MCF 10A (cell line): ENCODE measurements around the gene UNC5CL. TPM values are rescaled to one million over a fixed set of nuclear protein-coding genes. Genes with fewer than 3 reads are reported as not detected.

Experiments
- BruUV-seq: library from RNA; stranded (reverse); fragments of 400-500 nt; replicated peaks from 2 replicates; lab custom pipeline; 2021; lab: Mats Ljungman, UMichigan
- CTCF ChIA-PET: fragments of 300-600 bp; sonication (Branson Sonifier 250); formaldehyde crosslinking; extraction: SDS; loops from one replicate; lab custom pipeline; 2021; ENCODE audit warnings: antibody characterized with exemption, inconsistent platforms; lab: Yijun Ruan, JAX
- POLR2A ChIA-PET: fragments of 300-600, 350-650 bp; sonication (Branson Sonifier 250); formaldehyde crosslinking; extraction: SDS; loops from one replicate; lab custom pipeline; 2020; ENCODE audit warnings: antibody characterized with exemption, inconsistent platforms; lab: Yijun Ruan, JAX
- DNase-seq: peaks from one replicate; pipeline ENCODE4 v3.0.0-alpha.2; 2018; ENCODE audit not compliant: unreplicated experiment
- H3K27ac Mint-ChIP-seq: one replicate; pipeline ENCODE4 v1.8.0; 2022; ENCODE audit warnings: mild to moderate bottlenecking, low read depth, mixed read lengths; ENCODE audit not compliant: unreplicated experiment
- H3K27me3 Mint-ChIP-seq: one replicate; pipeline ENCODE4 v1.8.0; 2022; ENCODE audit warnings: mixed read lengths; ENCODE audit not compliant: insufficient read depth, unreplicated experiment
- H3K36me3 Mint-ChIP-seq: one replicate; pipeline ENCODE4 v1.8.0; 2022; ENCODE audit warnings: mild to moderate bottlenecking, moderate library complexity, mixed read lengths; ENCODE audit not compliant: insufficient read depth, unreplicated experiment
- H3K4me1 Mint-ChIP-seq: one replicate; pipeline ENCODE4 v1.8.0; 2022; ENCODE audit warnings: mixed read lengths; ENCODE audit not compliant: insufficient read depth, unreplicated experiment
- H3K4me3 Mint-ChIP-seq: one replicate; pipeline ENCODE4 v1.8.0; 2022; ENCODE audit warnings: mild to moderate bottlenecking, moderate library complexity, mixed read lengths; ENCODE audit not compliant: unreplicated experiment
- H3K9me3 Mint-ChIP-seq: one replicate; pipeline ENCODE4 v1.8.0; 2022; ENCODE audit warnings: mixed read lengths; ENCODE audit not compliant: unreplicated experiment
- CTCF ChIP-seq: fragments of 200-600 bp; IDR thresholded peaks from one replicate; pipeline ENCODE4 v1.8.0; 2022; ENCODE audit warnings: antibody characterized with exemption, mild to moderate bottlenecking; ENCODE audit not compliant: unreplicated experiment
- intact Hi-C: fragments of 100-400 bp; cut with micrococcal nuclease; formaldehyde crosslinking; loops from 2 replicates; pipeline ENCODE4 v1.14.1; 2022
- total RNA-seq: library from RNA; stranded (reverse); gene quantifications from 2 replicates; pipeline ENCODE4 v1.2.3, GENCODE V29; 2022

UNC5CL gene
- total RNA-seq, 1 experiment from 2014 or later = 0.19 TPM

DNA sequence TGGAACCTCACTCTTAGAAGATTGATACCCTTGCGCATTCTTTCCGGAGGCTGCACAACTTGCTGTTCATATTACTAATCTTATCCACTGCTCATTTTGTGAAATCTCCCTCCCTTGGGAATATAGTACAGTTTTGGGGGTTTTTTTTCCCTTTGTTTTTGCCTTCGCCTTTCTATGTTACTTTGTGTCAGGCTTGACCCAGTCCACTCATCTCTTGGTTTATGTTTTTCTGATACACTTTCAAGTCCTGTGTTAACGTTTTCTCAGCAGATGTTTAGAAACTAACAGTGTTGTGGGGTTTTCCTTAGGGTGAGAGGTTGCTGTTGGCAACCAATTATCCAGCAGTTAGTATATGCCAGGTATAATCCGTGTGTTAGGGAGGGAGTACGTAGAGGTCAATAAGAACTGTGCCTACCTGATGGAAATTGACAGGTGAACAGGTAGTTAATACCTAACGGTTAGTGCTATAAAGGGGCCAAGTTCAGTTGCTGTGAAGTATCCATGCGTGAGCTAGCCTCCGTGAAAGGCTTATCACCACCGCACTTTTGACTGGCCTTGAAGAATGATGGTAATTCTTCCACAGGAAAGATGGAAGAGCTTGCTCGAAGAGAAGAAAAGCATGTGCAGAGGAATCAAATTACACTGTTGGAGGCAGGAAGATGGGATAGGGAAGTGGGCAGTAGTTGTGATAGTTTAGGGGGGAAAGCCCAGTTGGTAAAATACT is 35.1 kb upstream of the UNC5CL start:
- H3K9me3 Mint-ChIP-seq = no peaks in the 10 kb centered on the region
- intact Hi-C loops = loop anchor here (5.0 kb wide), 2 partner anchors 108 to 1727 kb away; no protein-coding TSS in a partner anchor
- TSS peak; percentile 55 for BruUV-seq
- H3K4me1 Mint-ChIP-seq = peaks cover 41% of the 10 kb centered on the region
- TF ChIP-seq CTCF = no peak
- ChIA-PET POLR2A (interaction anchor here (0.6 to 1.7 kb wide), 7 partner anchors 10 to 1912 kb away, joined by 3 to 11 read pairs (median 3); no protein-coding TSS in a partner anchor), CTCF (interaction anchor here (0.6 to 2.6 kb wide), 3 partner anchors 46 to 456 kb away, joined by 3 to 19 read pairs (median 8); no protein-coding TSS in a partner anchor)
- H3K4me3 Mint-ChIP-seq = peak overlapping the region; percentile 85
- no peaks in the 10 kb centered on the region for H3K27me3 Mint-ChIP-seq
- H3K27ac Mint-ChIP-seq = peak overlapping the region; percentile 89
- H3K36me3 Mint-ChIP-seq = peaks cover 20% of the 10 kb centered on the region
- peak; percentile 49 for DNase-seq

DNA sequence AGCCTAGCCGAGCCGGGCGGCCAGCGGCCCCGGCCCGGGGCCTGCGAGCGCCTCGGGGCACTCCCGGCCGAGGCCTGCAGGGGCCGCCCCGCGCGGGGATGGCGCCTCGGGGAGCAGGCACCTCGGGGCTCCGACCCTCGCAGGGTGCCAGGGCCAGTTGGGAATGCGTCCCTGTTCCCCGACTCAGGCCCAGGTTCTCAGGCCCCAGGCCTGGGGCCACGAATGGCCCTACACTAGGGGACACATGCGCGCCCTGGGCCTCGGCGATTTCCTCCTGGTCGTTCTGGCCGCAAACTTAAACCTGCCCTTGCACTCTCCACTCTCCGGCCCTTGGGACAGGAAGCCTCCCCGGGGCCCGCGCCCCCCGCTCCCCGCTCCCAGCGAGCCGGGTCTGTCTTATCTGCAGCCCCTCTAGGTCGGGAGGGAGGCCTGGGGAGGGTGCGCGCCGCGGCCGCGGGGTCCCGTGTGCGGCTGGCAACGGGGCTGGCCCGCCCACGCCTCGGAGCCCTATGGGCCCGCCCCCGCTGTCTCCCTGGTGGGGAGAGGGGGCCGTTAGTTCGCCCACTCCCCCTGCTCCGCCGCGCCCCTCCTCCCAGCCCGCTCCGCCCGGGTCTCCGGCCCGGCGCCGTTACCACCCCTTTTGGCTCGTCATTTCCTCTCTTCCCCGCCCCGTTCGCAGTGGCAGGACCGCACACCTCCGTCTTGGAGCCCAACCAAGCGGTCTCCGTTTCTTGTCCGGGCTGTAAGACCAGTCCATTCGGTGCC is 34.4 kb upstream of the UNC5CL start:
- no peaks in the 10 kb centered on the region for H3K27me3 Mint-ChIP-seq

DNA sequence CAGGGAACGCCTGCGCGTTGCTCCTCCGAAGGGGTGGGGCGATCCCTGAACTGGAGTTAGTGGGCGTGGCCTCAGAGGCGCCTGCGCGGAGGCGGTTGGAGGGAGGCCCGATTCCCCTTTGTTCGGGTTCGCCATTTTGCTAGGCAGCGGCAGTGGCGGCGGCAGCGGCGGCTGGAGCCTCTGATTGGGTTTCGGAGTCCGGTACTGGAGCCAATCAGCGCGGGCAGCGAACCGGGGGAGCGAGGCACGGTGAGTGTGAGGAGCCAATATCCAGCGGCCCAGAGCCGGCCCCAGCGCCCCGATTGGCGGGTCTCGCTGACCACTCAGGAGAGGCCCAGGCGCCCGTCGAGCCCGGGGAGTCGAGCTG is 33.8 kb upstream of the UNC5CL start, which contains the start of gene NFYA:
TSS of gene NFYA (plus strand) at position 139 of the 367 bp plus-strand sequence. CDS start 6,116 bp downstream, outside the sequence.
- no peak for TF ChIP-seq CTCF

More for the DNA sequence above, 34.4 kb upstream of the UNC5CL start:
- no TSS peak for BruUV-seq
- intact Hi-C loops = loop anchor here (5.0 kb wide), 2 partner anchors 109 to 1726 kb away; no protein-coding TSS in a partner anchor
- H3K9me3 Mint-ChIP-seq = no peaks in the 10 kb centered on the region
- peak; percentile 23 for TF ChIP-seq CTCF
- DNase-seq = peak; percentile 85
- H3K4me1 Mint-ChIP-seq = peaks cover 37% of the 10 kb centered on the region
- peak overlapping the region; percentile 85 for H3K4me3 Mint-ChIP-seq
- H3K27ac Mint-ChIP-seq = peak overlapping the region; percentile 95
- H3K36me3 Mint-ChIP-seq = peaks cover 20% of the 10 kb centered on the region
- CTCF ChIA-PET = interaction anchor here (0.6 to 1.0 kb wide), 2 partner anchors 34 to 223 kb away, joined by 3 to 5 read pairs; partner anchors contain the start of gene UNC5CL
- POLR2A ChIA-PET = interaction anchor here (0.8 to 1.5 kb wide), 8 partner anchors 10 to 247 kb away, joined by 3 to 9 read pairs (median 4); no protein-coding TSS in a partner anchor

More for the DNA sequence above, 33.8 kb upstream of the UNC5CL start, which contains the start of gene NFYA:
- Mint-ChIP-seq H3K4me3 (peak within 1 kb of the TSS; percentile 85), H3K27ac (peak within 1 kb of the TSS; percentile 95), H3K27me3 (no peaks in the 10 kb centered on the region), H3K4me1 (peaks cover 32% of the 10 kb centered on the region), H3K36me3 (peaks cover 22% of the 10 kb centered on the region), H3K9me3 (no peaks in the 10 kb centered on the region)
- no peak for DNase-seq
- no TSS peak for BruUV-seq
- intact Hi-C loops = loop anchor here (5.0 kb wide), 2 partner anchors 109 to 1726 kb away; no protein-coding TSS in a partner anchor
- CTCF ChIA-PET = interaction anchor here (0.6 to 1.1 kb wide), 4 partner anchors 20 to 223 kb away, joined by 3 to 5 read pairs (median 4); partner anchors contain the start of gene UNC5CL
- POLR2A ChIA-PET = interaction anchor here (0.7 to 1.5 kb wide), 14 partner anchors 11 to 1645 kb away, joined by 3 to 9 read pairs (median 3); no protein-coding TSS in a partner anchor
